ENCODE data around the gene FAIM2.

FAIM2 gene

DNA sequence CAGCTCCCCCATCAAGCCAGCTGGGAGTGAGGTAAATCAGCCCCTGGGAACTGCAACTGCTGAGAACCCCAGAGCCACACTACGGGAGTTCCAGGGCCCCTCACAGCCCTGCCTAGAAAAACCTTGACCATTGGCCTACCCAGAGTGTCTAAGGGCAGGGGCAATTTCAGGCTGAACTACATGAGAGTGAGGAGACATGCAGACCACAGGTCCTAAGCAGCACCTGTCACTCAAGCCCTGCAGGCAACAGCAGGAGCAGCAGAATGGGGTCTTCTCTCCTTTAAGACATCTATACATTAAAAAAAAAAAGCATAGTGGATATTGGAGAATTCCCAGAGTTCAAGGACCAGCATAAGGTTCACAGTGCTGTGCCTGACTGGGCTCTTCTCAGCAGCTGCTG is 80.3 kb downstream of the FAIM2 start:
- DNase-seq (ENCODE audit: low read depth), result no peak

GRCh38 chr12:49821373-49822287 is 82.1 kb downstream of the FAIM2 start:
- no peak for DNase-seq (ENCODE audit: low read depth)

DNA sequence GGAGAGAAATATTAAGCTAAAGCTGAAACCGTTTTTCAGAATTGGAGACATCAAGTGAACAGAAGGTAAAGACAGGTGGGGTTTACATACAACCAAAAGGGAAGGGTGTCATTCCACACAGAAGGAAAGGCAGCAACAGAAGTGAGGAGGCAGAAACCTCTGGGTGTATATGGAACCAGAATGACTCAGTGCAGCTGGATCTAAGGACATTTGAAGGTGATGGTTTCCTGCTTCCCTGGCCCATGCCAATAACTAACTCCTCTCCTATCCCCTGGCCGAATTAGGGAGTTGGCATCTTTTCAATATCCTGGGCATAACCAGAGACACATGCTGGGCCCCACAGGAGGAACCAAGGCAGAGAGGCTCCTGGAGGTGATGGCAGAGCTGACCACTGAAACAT is 83.9 kb downstream of the FAIM2 start:
- DNase-seq (ENCODE audit: low read depth), result no peak

DNA sequence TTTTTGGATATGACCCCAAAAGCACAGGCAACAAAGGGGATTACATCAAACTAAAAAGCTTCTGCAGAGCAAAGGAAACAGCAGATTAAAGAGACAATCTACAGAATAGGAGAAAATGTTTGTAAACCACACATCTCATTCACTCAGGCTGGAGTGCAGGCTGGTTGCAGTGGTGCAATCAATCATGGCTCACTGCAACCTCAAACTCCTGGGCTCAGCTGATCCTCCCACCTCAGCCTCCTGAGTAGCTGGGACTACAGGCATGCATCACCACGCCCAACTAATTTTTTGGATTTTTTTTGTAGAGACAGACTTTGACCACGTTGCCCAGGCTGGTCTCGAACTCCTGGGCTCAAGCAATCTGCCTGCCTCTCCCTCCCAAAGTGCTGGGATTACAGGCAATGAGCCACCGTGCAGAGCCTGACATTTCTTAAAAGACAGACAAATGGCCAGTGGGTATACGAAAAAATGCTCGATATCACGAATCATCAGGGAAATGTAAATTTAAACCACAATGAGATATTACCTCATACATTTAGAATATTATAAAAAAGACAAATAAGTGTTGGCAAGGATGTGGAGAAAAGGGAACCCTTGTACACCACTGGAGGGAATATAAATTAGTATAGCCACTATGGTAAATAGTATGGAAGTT is 85.3 kb downstream of the FAIM2 start:
- no peak for DNase-seq (ENCODE audit: low read depth)

Data from CMK (cell line).